Osteocyte (in vitro differentiated cells): ENCODE results near the gene SSX2IP. TPM values are rescaled to one million over a fixed set of nuclear protein-coding genes. Genes with fewer than 3 reads are reported as not detected.

ENCODE experiments used
- DNase-seq: peaks from one replicate; pipeline ENCODE4 v3.0.0; 2021; ENCODE audit warnings: mixed read lengths; ENCODE audit not compliant: unreplicated experiment; ENCODE audit errors: extremely low spot score
- H3K27ac Mint-ChIP-seq: one replicate; pipeline ENCODE4 v1.8.0; 2021; ENCODE audit warnings: mild to moderate bottlenecking, mixed read lengths; ENCODE audit not compliant: unreplicated experiment
- H3K27me3 Mint-ChIP-seq: one replicate; pipeline ENCODE4 v1.8.0; 2021; ENCODE audit warnings: mixed read lengths; ENCODE audit not compliant: unreplicated experiment
- H3K36me3 Mint-ChIP-seq: one replicate; pipeline ENCODE4 v1.8.0; 2021; ENCODE audit warnings: mixed read lengths; ENCODE audit not compliant: unreplicated experiment
- H3K4me1 Mint-ChIP-seq: one replicate; pipeline ENCODE4 v1.8.0; 2021; ENCODE audit warnings: mixed read lengths; ENCODE audit not compliant: unreplicated experiment
- H3K4me3 Mint-ChIP-seq: one replicate; pipeline ENCODE4 v1.8.0; 2021; ENCODE audit warnings: mild to moderate bottlenecking, moderate library complexity, mixed read lengths; ENCODE audit not compliant: unreplicated experiment
- H3K9me3 Mint-ChIP-seq: one replicate; pipeline ENCODE4 v1.8.0; 2021; ENCODE audit warnings: mixed read lengths; ENCODE audit not compliant: unreplicated experiment
- total RNA-seq: library from RNA; stranded (reverse); gene quantifications from 2 replicates; pipeline ENCODE4 v1.2.1, GENCODE V29; 2021
- TF ChIP-seq, protein P1 (sequence below): fragments of 200-600 bp; sonication (generic); IDR thresholded peaks from 2 replicates; pipeline ENCODE4 v1.5.0; 2021; ENCODE audit warnings: antibody characterized with exemption, mild to moderate bottlenecking, moderate library complexity

SSX2IP gene
- total RNA-seq, 1 donor from 2014 or later = 7.0 TPM

GRCh38 chr1:84703431-84703830 lies 13.2 kb upstream of the SSX2IP start:
- TF ChIP-seq, protein P1, sequence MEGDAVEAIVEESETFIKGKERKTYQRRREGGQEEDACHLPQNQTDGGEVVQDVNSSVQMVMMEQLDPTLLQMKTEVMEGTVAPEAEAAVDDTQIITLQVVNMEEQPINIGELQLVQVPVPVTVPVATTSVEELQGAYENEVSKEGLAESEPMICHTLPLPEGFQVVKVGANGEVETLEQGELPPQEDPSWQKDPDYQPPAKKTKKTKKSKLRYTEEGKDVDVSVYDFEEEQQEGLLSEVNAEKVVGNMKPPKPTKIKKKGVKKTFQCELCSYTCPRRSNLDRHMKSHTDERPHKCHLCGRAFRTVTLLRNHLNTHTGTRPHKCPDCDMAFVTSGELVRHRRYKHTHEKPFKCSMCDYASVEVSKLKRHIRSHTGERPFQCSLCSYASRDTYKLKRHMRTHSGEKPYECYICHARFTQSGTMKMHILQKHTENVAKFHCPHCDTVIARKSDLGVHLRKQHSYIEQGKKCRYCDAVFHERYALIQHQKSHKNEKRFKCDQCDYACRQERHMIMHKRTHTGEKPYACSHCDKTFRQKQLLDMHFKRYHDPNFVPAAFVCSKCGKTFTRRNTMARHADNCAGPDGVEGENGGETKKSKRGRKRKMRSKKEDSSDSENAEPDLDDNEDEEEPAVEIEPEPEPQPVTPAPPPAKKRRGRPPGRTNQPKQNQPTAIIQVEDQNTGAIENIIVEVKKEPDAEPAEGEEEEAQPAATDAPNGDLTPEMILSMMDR = no peak

DNA sequence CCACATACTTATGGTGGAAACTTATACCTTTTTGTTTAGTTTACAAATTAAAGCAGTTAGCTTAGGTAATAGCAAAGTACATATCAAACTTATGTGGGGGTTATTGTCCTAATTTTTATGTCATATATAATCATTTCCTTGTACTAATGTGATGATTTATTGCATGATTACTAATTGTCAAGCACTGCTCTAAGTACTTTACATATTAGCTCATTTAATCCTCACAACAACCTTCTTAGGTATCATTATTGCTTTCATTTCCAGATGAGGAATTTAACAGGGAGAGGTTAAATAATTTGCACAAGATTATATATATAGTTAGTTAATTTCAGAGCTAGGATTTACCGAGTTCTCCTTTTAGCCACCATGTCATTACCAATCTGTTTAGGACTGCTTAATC lies 11.9 kb upstream of the SSX2IP start:
- no peak overlapping the region for H3K27ac Mint-ChIP-seq
- no peaks in the 10 kb centered on the region for H3K36me3 Mint-ChIP-seq
- H3K4me1 Mint-ChIP-seq = peaks cover 15% of the 10 kb centered on the region
- peaks cover 30% of the 10 kb centered on the region for H3K27me3 Mint-ChIP-seq
- no peak overlapping the region for H3K4me3 Mint-ChIP-seq
- no peak for DNase-seq
- TF ChIP-seq, protein P1 = no peak
- no peaks in the 10 kb centered on the region for H3K9me3 Mint-ChIP-seq

More at GRCh38 chr1:84703431-84703830, 13.2 kb upstream of the SSX2IP start:
- Mint-ChIP-seq H3K4me3 (no peak overlapping the region), H3K9me3 (no peaks in the 10 kb centered on the region), H3K4me1 (peaks cover 8% of the 10 kb centered on the region), H3K36me3 (no peaks in the 10 kb centered on the region), H3K27me3 (peaks cover 33% of the 10 kb centered on the region), H3K27ac (no peak overlapping the region)
- DNase-seq = no peak

- H3K4me3 Mint-ChIP-seq = no peak overlapping the region
Observed at GRCh38 chr1:84701376-84701775, 11.1 kb upstream of the SSX2IP start.

GRCh38 chr1:84700070-84700469 lies 9.8 kb upstream of the SSX2IP start:
- H3K27ac Mint-ChIP-seq = no peak overlapping the region
- no peak overlapping the region for H3K4me3 Mint-ChIP-seq
- TF ChIP-seq, protein P1 = no peak
- peaks cover 37% of the 10 kb centered on the region for H3K27me3 Mint-ChIP-seq
- DNase-seq = no peak
- H3K4me1 Mint-ChIP-seq = peaks cover 15% of the 10 kb centered on the region
- no peaks in the 10 kb centered on the region for H3K9me3 Mint-ChIP-seq
- no peaks in the 10 kb centered on the region for H3K36me3 Mint-ChIP-seq

More at GRCh38 chr1:84701376-84701775, 11.1 kb upstream of the SSX2IP start:
- no peaks in the 10 kb centered on the region for H3K9me3 Mint-ChIP-seq
- no peak overlapping the region for H3K27ac Mint-ChIP-seq
- TF ChIP-seq, protein P1 = no peak
- peaks cover 30% of the 10 kb centered on the region for H3K27me3 Mint-ChIP-seq
- H3K4me1 Mint-ChIP-seq = peaks cover 15% of the 10 kb centered on the region
- no peak for DNase-seq
- no peaks in the 10 kb centered on the region for H3K36me3 Mint-ChIP-seq

DNA sequence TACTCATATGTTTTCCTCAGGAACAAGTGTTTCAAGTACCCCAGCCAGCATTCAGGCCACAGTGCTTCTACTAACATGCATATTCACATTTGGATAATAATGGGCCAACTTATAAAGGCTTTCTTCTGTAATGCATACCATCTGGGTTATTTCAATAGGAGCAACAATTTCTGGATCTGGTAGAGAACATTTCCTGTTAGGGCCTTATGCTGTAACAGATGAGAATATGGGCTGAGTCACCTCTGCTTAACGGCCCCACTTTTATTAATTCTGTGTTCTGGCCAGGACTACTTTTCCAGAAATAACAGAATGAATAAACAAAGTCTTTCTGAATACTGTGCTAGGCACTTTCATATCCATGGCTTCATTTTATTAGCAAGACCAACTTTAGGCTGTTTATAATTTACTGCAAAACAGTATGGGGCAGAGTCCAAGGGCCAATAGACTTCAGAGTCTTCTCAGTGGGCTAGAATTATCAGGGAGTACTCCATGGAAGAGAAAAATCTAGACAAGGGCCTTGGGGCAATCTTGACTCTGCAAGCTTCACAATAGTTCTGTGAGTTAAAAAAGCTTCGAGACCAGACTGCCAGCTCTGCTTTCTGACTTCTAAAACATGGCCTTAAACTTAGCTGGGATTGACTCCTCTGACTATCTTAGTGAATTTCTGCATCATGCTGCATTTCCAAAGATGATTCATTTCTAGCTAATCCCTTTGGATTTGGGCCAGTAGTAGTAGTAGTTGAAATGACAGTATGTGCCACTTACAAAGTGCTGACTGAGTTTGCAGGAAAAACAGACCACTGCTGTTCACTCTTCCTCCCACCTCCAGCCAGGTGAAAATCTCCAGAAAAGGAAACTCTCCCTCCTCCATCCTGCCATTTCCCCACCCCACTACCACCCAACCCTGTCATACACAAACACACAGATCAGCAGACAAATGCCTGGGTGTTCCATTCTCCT lies 8.2 kb upstream of the SSX2IP start:
- H3K27me3 Mint-ChIP-seq = peaks cover 37% of the 10 kb centered on the region
- no peak overlapping the region for H3K4me3 Mint-ChIP-seq
- no peaks in the 10 kb centered on the region for H3K36me3 Mint-ChIP-seq
- no peak for DNase-seq
- H3K4me1 Mint-ChIP-seq = peaks cover 15% of the 10 kb centered on the region
- H3K27ac Mint-ChIP-seq = peak overlapping the region; percentile 55
- TF ChIP-seq, protein P1 = no peak
- peaks cover 5% of the 10 kb centered on the region for H3K9me3 Mint-ChIP-seq
